GM10847 (cell line): ENCODE results near the gene OR2A5.

Source experiments
- POLR2A ChIP-seq: IDR thresholded peaks from 2 replicates; pipeline ENCODE4 v1.6.1; 2011; ENCODE audit not compliant: insufficient read length; ENCODE audit errors: extremely low read depth

The OR2A5 gene

GRCh38 chr7:144085978-144086377, 37.2 kb downstream of the OR2A5 start, which contains the start of gene OR2A12:
Gene OR2A12, plus strand, starts transcription at chr7:144086278. Its CDS starts 8,830 bp downstream, at chr7:144095108.
- TF ChIP-seq POLR2A = no peak

DNA sequence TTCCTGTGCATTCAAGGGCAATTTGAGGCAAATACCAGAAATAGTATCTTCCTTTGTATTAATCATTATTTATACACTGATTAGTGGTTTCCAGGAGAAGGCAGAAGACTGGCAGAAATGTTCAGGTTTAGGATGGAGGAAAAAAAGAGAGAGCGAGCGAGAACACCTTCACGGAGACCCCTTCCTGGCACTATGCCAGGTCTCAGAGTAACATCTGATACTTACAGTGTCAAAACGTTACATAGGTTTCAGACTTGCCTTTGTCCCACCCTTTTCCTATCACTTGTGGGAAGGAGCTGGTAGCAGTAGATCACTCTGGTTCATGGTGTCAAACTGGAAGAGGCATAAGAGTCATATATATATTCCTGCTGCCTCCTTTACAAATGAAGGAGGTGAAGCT, 38.0 kb downstream of the OR2A5 start:
- TF ChIP-seq POLR2A = no peak

DNA sequence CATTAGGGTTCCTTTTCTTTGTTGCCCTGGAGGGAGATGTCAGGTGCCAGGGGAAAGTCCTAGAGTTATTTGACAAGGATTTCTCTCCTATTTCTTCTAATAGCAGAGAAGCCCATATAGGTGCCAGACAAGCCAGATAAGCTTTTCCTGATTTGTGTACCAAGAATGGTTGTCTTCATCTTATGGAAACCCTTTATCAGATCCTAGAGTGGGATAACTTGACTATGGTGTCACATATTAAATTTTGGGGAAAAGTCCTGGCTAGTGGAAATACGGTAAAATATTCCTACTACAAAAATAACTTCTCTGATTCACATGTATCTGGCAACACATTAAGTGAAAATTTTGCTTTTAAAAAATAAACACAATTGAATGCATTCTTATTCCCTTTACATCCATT, 38.5 kb downstream of the OR2A5 start:
- no peak for TF ChIP-seq POLR2A

- no peak for TF ChIP-seq POLR2A
These were observed 41.9 kb downstream of the OR2A5 start for GRCh38 chr7:144090667-144091066.

DNA sequence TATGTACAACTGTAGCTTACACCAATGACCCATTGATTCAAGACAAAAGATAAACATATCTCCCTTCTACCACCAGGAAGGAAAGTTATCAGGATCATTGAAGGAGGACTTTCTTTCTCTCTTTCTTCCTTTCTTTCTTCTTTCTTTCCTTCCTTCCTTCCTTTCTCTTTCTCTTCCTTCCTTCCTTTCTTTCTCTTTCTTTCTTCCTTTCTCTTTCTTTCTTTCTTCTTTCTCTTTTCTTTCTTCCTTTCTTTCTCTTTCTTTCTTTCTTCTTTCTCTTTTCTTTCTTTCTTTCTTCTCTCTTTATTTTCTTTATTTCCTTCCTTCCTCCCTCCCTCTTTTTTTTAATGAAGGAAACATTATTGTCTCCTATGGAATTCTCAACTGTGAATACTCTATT, 50.0 kb downstream of the OR2A5 start:
- TF ChIP-seq POLR2A = no peak

GRCh38 chr7:144100607-144101006, 51.9 kb downstream of the OR2A5 start:
- no peak for TF ChIP-seq POLR2A

GRCh38 chr7:144102041-144102440, 53.3 kb downstream of the OR2A5 start:
- no peak for TF ChIP-seq POLR2A

- no peak for TF ChIP-seq POLR2A
These were observed 56.5 kb downstream of the OR2A5 start for GRCh38 chr7:144105211-144105610.
